ENCODE data around the gene RCBTB1.

DNA sequence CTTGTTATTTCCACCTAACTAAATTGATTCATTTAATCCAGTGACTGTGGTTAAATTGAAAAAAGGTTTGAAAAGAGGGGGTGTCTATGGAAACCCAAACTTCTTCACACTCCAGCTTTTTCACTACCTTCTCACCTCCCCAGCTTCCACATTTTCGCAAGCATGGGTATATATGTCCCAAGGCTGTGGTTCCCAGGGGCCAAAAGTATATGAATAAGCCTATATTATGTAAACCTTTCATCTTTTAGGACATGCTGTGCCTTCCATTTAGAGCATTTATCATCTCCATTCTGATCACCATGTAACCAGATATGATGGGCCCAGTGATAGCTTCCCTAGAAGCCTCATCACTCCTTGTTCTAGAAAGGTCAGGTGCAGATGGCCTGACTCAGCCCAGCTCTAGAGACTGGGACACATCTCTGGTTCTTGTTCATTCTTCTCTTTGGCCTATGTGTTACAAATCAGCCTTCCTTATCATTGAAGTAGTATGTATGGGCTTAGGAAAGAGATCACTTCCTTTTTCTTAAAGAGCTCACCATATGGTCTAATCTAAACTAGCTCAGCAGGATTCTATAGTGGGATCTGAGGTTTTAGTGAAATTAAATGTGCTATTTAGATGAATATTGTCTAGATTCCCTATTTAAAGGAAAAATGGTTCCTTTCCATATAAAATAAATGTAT lies 23.4 kb upstream of the RCBTB1 start:
- TF ChIP-seq, protein P1, sequence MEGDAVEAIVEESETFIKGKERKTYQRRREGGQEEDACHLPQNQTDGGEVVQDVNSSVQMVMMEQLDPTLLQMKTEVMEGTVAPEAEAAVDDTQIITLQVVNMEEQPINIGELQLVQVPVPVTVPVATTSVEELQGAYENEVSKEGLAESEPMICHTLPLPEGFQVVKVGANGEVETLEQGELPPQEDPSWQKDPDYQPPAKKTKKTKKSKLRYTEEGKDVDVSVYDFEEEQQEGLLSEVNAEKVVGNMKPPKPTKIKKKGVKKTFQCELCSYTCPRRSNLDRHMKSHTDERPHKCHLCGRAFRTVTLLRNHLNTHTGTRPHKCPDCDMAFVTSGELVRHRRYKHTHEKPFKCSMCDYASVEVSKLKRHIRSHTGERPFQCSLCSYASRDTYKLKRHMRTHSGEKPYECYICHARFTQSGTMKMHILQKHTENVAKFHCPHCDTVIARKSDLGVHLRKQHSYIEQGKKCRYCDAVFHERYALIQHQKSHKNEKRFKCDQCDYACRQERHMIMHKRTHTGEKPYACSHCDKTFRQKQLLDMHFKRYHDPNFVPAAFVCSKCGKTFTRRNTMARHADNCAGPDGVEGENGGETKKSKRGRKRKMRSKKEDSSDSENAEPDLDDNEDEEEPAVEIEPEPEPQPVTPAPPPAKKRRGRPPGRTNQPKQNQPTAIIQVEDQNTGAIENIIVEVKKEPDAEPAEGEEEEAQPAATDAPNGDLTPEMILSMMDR (IDR thresholded peaks at IDR 0.05): no peak
- no peak for TF ChIP-seq EZH2 (IDR thresholded peaks at IDR 0.05)
- no peak for TF ChIP-seq EZH2phosphoT487 (IDR thresholded peaks at IDR 0.05)

All from neural progenitor cell (in vitro differentiated cells).